C4-2B (cell line): Measurements from ENCODE around the gene PDZRN4.
"Not testable (repeated sequence)": the region's sequence is repeated elsewhere in the genome, so short reads cannot be mapped to it uniquely, and the experiment has no call there.

Experiments used
- H3K27ac ChIP-seq: fragments of 450-650 bp; 2 replicates; pipeline ENCODE4 v1.5.1; 2017
- ZFX ChIP-seq: fragments of 450-650 bp; IDR thresholded peaks from 2 replicates; pipeline ENCODE4 v1.6.1; 2017
- TF ChIP-seq, protein P1 (sequence below): fragments of 450-650 bp; conservative IDR thresholded peaks from 2 replicates; pipeline ENCODE4 v1.5.1; 2017; ENCODE audit warnings: mild to moderate bottlenecking

PDZRN4 gene

GRCh38 chr12:41188058-41188840, at the start of gene PDZRN4:
Gene PDZRN4, plus strand, starts transcription at chr12:41188320.
- no peak within 1 kb of the TSS for H3K27ac ChIP-seq
- TF ChIP-seq ZFX = no peak

DNA sequence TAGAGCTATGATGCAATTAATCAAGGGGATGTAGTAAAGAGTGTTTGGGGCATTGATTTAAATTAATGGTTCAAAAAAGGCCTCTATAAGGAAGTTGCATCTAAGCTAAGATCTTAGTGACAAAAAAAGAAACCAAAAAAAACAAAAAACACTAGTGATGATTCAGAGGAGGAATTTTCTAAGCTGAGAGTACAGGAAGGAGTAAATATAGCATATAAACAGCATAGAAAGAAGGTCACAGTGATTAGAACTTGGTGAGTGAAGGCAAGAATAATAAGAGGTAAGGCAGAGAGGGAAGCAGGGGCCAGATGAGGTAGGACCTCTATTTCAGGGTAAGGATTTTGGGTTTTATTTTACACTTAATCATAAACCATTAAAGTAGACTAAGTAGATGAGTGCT, 48.0 kb upstream of the PDZRN4 start:
- TF ChIP-seq ZFX = no peak
- TF ChIP-seq, protein P1, sequence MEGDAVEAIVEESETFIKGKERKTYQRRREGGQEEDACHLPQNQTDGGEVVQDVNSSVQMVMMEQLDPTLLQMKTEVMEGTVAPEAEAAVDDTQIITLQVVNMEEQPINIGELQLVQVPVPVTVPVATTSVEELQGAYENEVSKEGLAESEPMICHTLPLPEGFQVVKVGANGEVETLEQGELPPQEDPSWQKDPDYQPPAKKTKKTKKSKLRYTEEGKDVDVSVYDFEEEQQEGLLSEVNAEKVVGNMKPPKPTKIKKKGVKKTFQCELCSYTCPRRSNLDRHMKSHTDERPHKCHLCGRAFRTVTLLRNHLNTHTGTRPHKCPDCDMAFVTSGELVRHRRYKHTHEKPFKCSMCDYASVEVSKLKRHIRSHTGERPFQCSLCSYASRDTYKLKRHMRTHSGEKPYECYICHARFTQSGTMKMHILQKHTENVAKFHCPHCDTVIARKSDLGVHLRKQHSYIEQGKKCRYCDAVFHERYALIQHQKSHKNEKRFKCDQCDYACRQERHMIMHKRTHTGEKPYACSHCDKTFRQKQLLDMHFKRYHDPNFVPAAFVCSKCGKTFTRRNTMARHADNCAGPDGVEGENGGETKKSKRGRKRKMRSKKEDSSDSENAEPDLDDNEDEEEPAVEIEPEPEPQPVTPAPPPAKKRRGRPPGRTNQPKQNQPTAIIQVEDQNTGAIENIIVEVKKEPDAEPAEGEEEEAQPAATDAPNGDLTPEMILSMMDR = no peak

DNA sequence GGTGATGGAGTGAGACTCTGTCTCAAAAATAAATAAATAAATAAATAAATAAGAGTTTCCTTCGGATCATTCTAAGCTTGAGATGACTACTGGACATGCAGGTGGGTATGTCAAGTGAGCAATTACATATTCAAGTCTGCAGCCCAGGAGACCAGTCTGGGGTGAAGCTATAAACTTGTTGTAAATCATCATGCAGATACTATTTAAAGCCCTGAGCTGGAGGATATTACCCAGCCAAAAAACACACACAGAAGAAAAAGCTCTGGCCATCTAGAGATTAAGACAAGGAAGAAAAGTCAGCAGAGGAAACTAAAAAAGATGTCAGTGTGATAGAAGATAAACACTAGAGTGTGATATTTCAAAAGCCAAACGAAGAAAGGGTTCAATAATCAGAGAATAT, 47.0 kb upstream of the PDZRN4 start:
- TF ChIP-seq, protein P1 = no peak
- no peak for TF ChIP-seq ZFX
- no peak overlapping the region for H3K27ac ChIP-seq

More for the DNA sequence above, 48.0 kb upstream of the PDZRN4 start:
- no peak overlapping the region for H3K27ac ChIP-seq

DNA sequence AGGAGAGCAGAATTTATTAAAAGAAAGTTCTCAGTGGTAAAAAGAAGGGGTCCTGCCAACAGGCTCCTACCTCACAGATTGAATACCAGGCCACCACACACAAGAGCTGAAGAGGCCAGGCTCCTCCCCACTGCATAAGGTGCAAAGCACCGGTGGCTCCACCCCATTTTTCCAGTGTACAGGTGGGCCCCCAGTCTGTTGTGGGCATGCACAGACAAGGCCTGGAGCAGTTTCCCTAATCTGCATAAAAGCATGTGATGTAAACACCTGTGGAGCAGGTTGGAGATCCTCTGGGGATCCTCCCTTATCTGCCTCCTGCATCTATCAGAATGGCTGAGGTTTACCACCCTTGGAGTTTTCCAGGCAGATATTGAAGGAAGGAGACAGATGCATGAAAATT, 45.7 kb upstream of the PDZRN4 start:
- no peak for TF ChIP-seq ZFX
- TF ChIP-seq, protein P1 = no peak
- H3K27ac ChIP-seq = no peak overlapping the region

- no peak for TF ChIP-seq ZFX
- TF ChIP-seq, protein P1 = no peak
- no peak overlapping the region for H3K27ac ChIP-seq
These were observed 36.3 kb upstream of the PDZRN4 start for GRCh38 chr12:41151793-41152192.

- H3K27ac ChIP-seq = no peak overlapping the region
- TF ChIP-seq, protein P1 = no peak
- no peak for TF ChIP-seq ZFX
These were observed 25.7 kb upstream of the PDZRN4 start for GRCh38 chr12:41162461-41162860.

GRCh38 chr12:41167701-41168100, 20.4 kb upstream of the PDZRN4 start:
- H3K27ac ChIP-seq = no peak overlapping the region
- TF ChIP-seq, protein P1 = no peak
- TF ChIP-seq ZFX = no peak

- H3K27ac ChIP-seq = no peak overlapping the region
- TF ChIP-seq, protein P1 = no peak
- TF ChIP-seq ZFX = no peak
These were observed 13.5 kb upstream of the PDZRN4 start for GRCh38 chr12:41174602-41175001.

- not testable (repeated sequence) for H3K27ac ChIP-seq
These were observed 8.6 kb upstream of the PDZRN4 start for GRCh38 chr12:41179507-41179906.
